ENCODE measurements around the gene MERTK.

DNA sequence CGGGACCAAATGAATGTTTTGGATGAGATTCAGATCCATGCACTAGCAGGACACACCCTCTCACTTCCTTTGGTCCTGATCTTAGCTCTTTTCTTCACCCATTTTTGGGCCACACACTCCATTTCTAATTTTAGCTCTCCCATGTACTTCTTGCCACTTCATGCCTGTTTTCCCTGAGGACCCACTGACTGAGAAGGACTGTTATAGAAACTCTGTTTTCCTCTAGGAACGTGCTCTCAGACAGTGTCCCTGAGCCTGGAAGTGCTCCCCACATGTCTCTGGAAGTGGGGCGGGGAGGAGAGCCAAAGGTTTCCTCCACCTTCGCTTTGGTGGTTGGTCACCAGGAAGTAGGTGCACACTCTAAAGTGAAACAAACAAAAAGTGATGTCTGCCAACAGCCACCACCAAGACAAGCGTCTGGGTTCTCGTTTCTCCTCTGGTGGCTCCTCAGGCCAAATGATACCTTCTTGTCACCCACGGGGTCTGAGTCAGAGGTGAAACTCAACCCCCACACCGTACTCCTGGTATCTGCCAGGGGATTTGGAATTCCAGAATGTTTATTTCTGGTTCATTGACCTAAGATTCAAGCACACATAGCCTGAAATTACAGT lies 74.7 kb downstream of the MERTK start:
- TF ChIP-seq GATA2 (IDR thresholded peaks at IDR 0.05; ENCODE audit: low read depth, low read length), result no peak
- no peak for TF ChIP-seq GATA3 (IDR thresholded peaks at IDR 0.05; ENCODE audit: low read depth, low read length)

Data from SH-SY5Y (cell line).